Activated T-cell treated with anti-CD3 and anti-CD28 coated beads, Interleukin-2, amount 50 U/mL, for 1 hour (primary cell): Measurements from ENCODE around the gene RAB4A.
"Not testable (repeated sequence)": the region's sequence is repeated elsewhere in the genome, so short reads cannot be mapped to it uniquely, and the experiment has no call there.

Experiments
- DNase-seq: peaks from one replicate; pipeline ENCODE4 v3.0.0-alpha.2; 2020

The RAB4A gene

GRCh38 chr1:229298887-229299503 is 28.1 kb downstream of the RAB4A start:
- no peak for DNase-seq

- DNase-seq, result no peak
Observed at GRCh38 chr1:229300099-229300757, 29.3 kb downstream of the RAB4A start.

- DNase-seq, result no peak
Observed at GRCh38 chr1:229302740-229303139, 31.8 kb downstream of the RAB4A start.

GRCh38 chr1:229303855-229304254 is 32.9 kb downstream of the RAB4A start:
- DNase-seq, result no peak

GRCh38 chr1:229305392-229305791 is 34.5 kb downstream of the RAB4A start:
- no peak for DNase-seq

DNA sequence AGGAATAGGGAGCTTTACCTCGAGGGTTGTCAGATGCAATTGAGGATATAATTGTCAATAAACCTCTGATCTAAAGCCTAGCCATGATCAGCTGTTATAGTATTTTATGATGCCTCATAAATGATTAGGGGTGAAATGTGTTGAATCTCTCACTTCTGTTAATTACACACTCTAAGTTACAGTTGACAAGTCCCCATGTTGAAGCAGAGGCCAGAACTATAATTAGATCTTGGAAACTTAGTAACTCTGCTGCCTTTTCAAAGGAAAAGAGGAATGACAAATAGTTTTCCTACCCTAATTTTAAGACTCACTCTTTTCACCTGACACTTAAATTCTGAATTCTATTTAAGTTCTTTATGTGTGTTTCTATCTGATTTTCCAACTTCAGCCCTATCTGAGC is 38.2 kb downstream of the RAB4A start:
- DNase-seq, result no peak

GRCh38 chr1:229309684-229310083 is 38.8 kb downstream of the RAB4A start:
- DNase-seq, result no peak

GRCh38 chr1:229310833-229311232 is 39.9 kb downstream of the RAB4A start:
- no peak for DNase-seq

DNA sequence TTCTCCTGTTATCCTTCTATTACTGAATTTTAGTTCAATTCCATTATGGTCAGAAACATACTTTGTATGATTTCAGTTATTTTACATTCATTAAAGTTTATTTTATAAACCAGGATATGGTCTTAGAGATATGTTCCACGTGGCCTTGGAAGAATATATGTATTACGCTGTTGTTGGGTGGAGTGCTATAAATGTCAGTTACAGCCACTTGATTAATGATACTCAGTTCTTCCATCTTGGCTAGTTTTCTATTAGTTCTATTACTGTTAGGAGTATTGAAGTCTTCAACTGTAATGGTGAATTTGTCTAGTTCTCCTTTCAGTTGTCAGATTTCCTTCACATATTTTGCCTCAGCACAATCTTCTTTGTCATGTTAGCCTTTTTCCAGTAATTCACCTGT is 45.3 kb downstream of the RAB4A start:
- DNase-seq, result no peak

- DNase-seq, result no peak
Observed at GRCh38 chr1:229318056-229318455, 47.1 kb downstream of the RAB4A start.

- DNase-seq, result no peak
Observed at GRCh38 chr1:229319487-229319886, 48.6 kb downstream of the RAB4A start.

DNA sequence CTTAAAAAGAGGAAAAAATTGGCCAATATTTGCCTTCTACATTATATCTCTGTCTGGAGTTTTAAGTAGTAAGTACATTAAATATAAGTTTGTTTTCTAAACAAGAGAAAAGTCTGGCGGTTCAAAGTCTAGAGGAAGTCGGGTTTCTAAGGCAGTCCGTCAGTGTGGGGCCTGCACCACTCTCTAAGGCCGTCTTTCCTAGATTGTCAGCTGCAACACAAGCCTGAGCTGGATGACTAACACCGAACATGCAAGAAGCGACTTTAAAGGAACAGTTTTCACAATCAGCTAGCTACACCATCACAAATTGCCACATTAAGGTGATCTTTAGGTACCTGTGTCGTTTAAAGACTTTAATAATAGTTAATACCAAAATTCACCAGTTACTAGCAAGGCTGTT is 52.3 kb downstream of the RAB4A start:
- no peak for DNase-seq

GRCh38 chr1:229323885-229324553 is 53.1 kb downstream of the RAB4A start:
- no peak for DNase-seq

- DNase-seq, result no peak
Observed at GRCh38 chr1:229325401-229325800, 54.5 kb downstream of the RAB4A start.

GRCh38 chr1:229325853-229326487 is 55.1 kb downstream of the RAB4A start:
- DNase-seq, result no peak

- no peak for DNase-seq
Observed at GRCh38 chr1:229326601-229327000, 55.7 kb downstream of the RAB4A start.

GRCh38 chr1:229327765-229328164 is 56.9 kb downstream of the RAB4A start:
- not testable (repeated sequence) for DNase-seq

DNA sequence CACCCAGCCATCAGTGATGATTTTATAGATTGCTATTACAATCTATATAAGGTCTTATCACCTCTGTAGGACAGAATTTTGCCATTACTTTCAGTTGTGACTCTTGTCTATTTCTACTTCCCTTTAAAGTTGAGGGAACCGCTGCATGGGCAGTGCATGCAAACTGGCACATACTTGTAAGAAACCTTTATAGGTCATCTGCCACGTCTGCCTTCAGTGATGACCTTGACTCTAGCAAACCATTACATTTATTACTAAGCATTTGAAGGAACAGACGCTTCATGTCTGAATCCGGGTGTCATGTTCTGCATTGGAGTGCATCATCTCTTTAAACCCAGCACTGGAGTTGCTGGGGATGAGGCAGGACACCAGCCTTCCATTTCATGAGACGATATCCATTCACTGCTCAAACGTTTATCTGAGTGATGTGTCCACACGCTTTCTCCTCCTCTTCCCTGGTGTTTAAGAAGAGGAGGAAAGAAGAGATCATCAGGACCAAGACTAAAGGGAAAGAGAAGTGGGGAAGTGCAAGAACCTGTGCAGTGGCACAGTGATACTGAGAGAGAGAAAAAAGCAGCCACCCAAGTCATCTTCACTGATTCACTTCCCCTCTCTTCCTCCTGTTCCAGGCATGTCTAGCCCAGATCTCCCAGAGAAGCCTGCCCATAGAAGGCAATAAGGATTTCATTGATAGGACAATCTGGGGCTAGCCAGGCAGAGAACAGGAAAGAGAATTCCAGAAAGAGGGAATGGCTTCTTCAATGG is 57.9 kb downstream of the RAB4A start:
- no peak for DNase-seq

DNA sequence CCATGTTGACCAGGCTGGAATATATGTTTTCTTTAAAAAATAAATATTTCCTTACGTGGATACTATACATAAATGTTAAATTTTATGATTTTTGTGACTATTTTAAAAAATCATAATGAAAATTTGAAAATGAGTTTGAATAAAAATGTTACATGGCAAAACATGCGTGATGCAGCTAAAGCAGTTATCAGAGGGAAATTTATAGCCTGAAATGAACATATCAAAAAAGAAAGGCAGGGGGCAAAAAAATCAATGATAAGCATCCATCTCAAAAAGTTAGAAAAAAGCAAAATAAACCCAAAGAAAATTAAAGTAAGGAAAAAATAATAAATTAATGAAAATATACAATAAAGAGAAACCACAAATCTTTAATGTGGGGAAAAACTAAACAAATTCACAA is 63.4 kb downstream of the RAB4A start:
- DNase-seq, result no peak

DNA sequence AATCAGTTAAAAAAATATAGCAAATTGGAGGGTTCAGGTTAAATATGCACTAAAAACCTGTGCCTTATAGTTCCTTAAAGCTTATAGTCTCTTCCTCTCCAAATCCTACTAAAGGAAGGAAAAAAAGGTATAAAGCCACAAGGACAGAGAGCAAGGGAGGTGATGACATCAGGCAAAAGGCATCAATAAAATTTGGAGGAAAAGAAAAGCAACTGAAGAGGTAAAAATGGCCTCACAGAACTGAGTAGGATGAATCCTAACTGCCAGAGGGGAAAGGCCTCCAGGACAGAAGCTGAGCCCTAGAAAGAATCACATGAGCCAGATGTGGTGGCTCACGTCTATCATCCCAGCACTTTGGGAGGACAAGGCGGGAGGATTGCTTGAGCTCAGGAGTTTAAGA is 63.8 kb downstream of the RAB4A start:
- no peak for DNase-seq

DNA sequence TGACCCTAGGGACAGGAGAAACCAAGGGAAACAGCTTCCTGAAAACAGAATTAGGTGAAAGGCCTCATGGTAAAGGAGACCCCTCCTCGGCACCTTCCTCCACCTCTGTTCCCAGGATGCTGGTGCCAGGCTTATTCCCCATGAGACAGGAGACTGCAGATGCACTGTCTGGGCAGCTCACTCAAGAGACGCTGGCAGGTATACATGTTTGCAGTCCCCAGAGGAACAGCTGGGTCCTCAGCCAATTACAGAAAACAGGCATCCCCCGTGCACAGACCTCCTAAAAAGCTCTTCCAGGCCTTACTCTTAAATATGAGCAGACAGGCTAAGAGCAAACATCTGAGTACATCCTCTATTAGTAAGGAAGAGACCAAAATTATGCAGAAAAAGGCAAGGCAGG is 65.4 kb downstream of the RAB4A start:
- DNase-seq, result no peak

DNA sequence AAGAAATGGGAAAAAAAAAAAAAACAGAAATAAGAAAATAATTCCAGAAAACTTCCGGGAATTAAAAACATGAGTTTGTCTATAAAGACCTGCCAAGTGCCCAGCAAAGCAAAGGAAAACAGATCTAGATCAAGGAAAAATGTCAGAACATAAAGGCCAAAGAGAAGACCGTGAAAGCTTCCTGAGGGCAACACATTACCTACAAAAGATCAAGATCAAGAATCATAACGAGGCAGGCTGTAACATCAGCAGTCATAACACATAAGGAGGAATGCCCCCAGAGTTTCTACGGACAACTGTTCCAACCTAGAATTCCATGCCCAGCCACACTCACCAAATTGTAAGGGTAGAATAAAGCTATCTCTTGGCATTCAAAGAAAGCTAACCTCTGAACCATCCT is 68.2 kb downstream of the RAB4A start:
- DNase-seq, result no peak

GRCh38 chr1:229339520-229339919 is 68.6 kb downstream of the RAB4A start:
- DNase-seq, result no peak
